H9 (cell line): ENCODE data around the gene ST13. TPM values are rescaled to one million over a fixed set of nuclear protein-coding genes. Genes with fewer than 3 reads are reported as not detected.

Experiments used
- DNase-seq: peaks from one replicate; pipeline ENCODE4 v3.0.0-alpha.2; 2017
- H2AFZ ChIP-seq: one replicate; pipeline ENCODE4 v1.6.1; 2013; ENCODE audit warnings: mild to moderate bottlenecking, low read length, control low read depth, moderate library complexity
- H2AK5ac ChIP-seq: 2 replicates; pipeline ENCODE4 v1.6.1; 2013; ENCODE audit warnings: low read length, control low read depth, mixed read lengths; ENCODE audit not compliant: insufficient read length
- H2BK120ac ChIP-seq: one replicate; pipeline ENCODE4 v1.6.1; 2013; ENCODE audit warnings: low read depth, mild to moderate bottlenecking, low read length, control low read depth, inconsistent platforms; ENCODE audit not compliant: poor library complexity, severe bottlenecking
- H2BK12ac ChIP-seq: 2 replicates; pipeline ENCODE4 v1.6.1; 2013; ENCODE audit warnings: low read length, control low read depth, mixed read lengths, low read depth; ENCODE audit not compliant: insufficient read length
- H2BK15ac ChIP-seq: 2 replicates; pipeline ENCODE4 v1.6.1; 2013; ENCODE audit warnings: low read depth, low read length, control low read depth
- H2BK20ac ChIP-seq: one replicate; pipeline ENCODE4 v1.6.1; 2013; ENCODE audit warnings: low read depth, mild to moderate bottlenecking, low read length, control low read depth, inconsistent platforms; ENCODE audit not compliant: poor library complexity, severe bottlenecking
- H2BK5ac ChIP-seq: 2 replicates; pipeline ENCODE4 v1.6.1; 2013; ENCODE audit warnings: low read length, control low read depth, mixed read lengths; ENCODE audit not compliant: insufficient read length
- H3K14ac ChIP-seq: 2 replicates; pipeline ENCODE4 v1.6.1; 2013; ENCODE audit warnings: low read length, control low read depth; ENCODE audit not compliant: insufficient read depth
- H3K18ac ChIP-seq: 2 replicates; pipeline ENCODE4 v1.6.1; 2013; ENCODE audit warnings: low read depth, mild to moderate bottlenecking, mixed read lengths, low read length, control low read depth; ENCODE audit not compliant: insufficient read length
- H3K23ac ChIP-seq: 2 replicates; pipeline ENCODE4 v1.6.1; 2013; ENCODE audit warnings: low read length, control low read depth, mixed read lengths, low read depth; ENCODE audit not compliant: insufficient read length
- H3K23me2 ChIP-seq: 2 replicates; pipeline ENCODE4 v1.6.1; 2013; ENCODE audit warnings: low read depth, mild to moderate bottlenecking, mixed read lengths, low read length, control low read depth; ENCODE audit not compliant: insufficient read length, poor library complexity, severe bottlenecking
- H3K27ac ChIP-seq: 2 replicates; pipeline ENCODE4 v1.5.1; 2013; ENCODE audit warnings: low read length, control low read depth, mixed read lengths, low read depth; ENCODE audit not compliant: insufficient read length
- H3K27me3 ChIP-seq: 2 replicates; pipeline ENCODE4 v1.6.1; 2013; ENCODE audit warnings: low read length, control low read depth, inconsistent platforms; ENCODE audit not compliant: insufficient read depth
- H3K4ac ChIP-seq: 2 replicates; pipeline ENCODE4 v1.6.1; 2013; ENCODE audit warnings: low read depth, mild to moderate bottlenecking, control low read depth, inconsistent platforms, low read length, moderate library complexity
- H3K4me1 ChIP-seq: 2 replicates; pipeline ENCODE4 v1.6.1; 2013; ENCODE audit warnings: low read length, control low read depth, inconsistent platforms; ENCODE audit not compliant: insufficient read depth
- H3K4me2 ChIP-seq: 2 replicates; pipeline ENCODE4 v1.6.1; 2013; ENCODE audit warnings: low read length, control low read depth, mixed read lengths; ENCODE audit not compliant: insufficient read length, insufficient read depth
- H3K56ac ChIP-seq: 2 replicates; pipeline ENCODE4 v1.6.1; 2013; ENCODE audit warnings: low read depth, mild to moderate bottlenecking, mixed read lengths, low read length, control low read depth; ENCODE audit not compliant: insufficient read length
- H3K79me1 ChIP-seq: 2 replicates; pipeline ENCODE4 v1.6.1; 2013; ENCODE audit warnings: low read depth, mild to moderate bottlenecking, moderate library complexity, low read length, control low read depth, inconsistent platforms; ENCODE audit not compliant: insufficient read depth, poor library complexity, severe bottlenecking
- H3K79me2 ChIP-seq: 2 replicates; pipeline ENCODE4 v1.6.1; 2013; ENCODE audit warnings: low read length, control low read depth, inconsistent platforms; ENCODE audit not compliant: insufficient read depth
- H3K9ac ChIP-seq: 2 replicates; pipeline ENCODE4 v1.6.1; 2013; ENCODE audit warnings: low read length, control low read depth, mixed read lengths; ENCODE audit not compliant: insufficient read length; ENCODE audit errors: extremely low read depth
- H3K9me3 ChIP-seq: one replicate; pipeline ENCODE4 v1.6.1; 2013; ENCODE audit warnings: low read depth, low read length, inconsistent platforms; ENCODE audit not compliant: control insufficient read depth
- H3T11ph ChIP-seq: one replicate; pipeline ENCODE4 v1.6.1; 2013; ENCODE audit warnings: mild to moderate bottlenecking, low read length, control low read depth, inconsistent platforms
- H4K20me1 ChIP-seq: one replicate; pipeline ENCODE4 v1.6.1; 2013; ENCODE audit not compliant: control insufficient read depth, insufficient read length, insufficient read depth
- H4K5ac ChIP-seq: 2 replicates; pipeline ENCODE4 v1.6.1; 2013; ENCODE audit warnings: low read depth, mild to moderate bottlenecking, mixed read lengths, low read length, control low read depth; ENCODE audit not compliant: insufficient read length
- H4K8ac ChIP-seq: replicated peaks from 2 replicates; pipeline ENCODE4 v1.6.1; 2013; ENCODE audit warnings: low read length, control low read depth, mixed read lengths, low read depth; ENCODE audit not compliant: insufficient read length
- H4K91ac ChIP-seq: 2 replicates; pipeline ENCODE4 v1.6.1; 2013; ENCODE audit warnings: low read depth, mild to moderate bottlenecking, moderate library complexity, mixed read lengths, low read length, control low read depth; ENCODE audit not compliant: insufficient read length
- H3K27ac Mint-ChIP-seq, 3 experiments: 2 replicates in 2 of 3; 3 replicates in 1 of 3; pipeline ENCODE4 v1.8.0; 2020 to 2021; ENCODE audit warnings: mixed read lengths in 3 of 3, mild to moderate bottlenecking in 1 of 3, moderate library complexity in 1 of 3
- H3K27me3 Mint-ChIP-seq: 2 replicates; pipeline ENCODE4 v1.8.0; 2021; ENCODE audit warnings: low read depth, mild to moderate bottlenecking, moderate library complexity, mixed read lengths
- H3K36me3 Mint-ChIP-seq, 3 experiments: 2 replicates in 2 of 3; 3 replicates in 1 of 3; pipeline ENCODE4 v1.8.0; 2020 to 2021; ENCODE audit warnings: low read depth in 3 of 3, mixed read lengths in 3 of 3; ENCODE audit not compliant: insufficient read depth in 1 of 3
- H3K4me1 Mint-ChIP-seq, 2 experiments: 2 replicates each; pipeline ENCODE4 v1.8.0; 2020; ENCODE audit warnings: mixed read lengths in 2 of 2
- H3K4me3 Mint-ChIP-seq, 2 experiments: 2 replicates in 1 of 2; 3 replicates in 1 of 2; pipeline ENCODE4 v1.8.0; 2020 to 2021; ENCODE audit warnings: mild to moderate bottlenecking in 2 of 2, mixed read lengths in 2 of 2, moderate library complexity in 1 of 2
- H3K9me3 Mint-ChIP-seq, 2 experiments: 2 replicates in 1 of 2; 3 replicates in 1 of 2; pipeline ENCODE4 v1.8.0; 2020; ENCODE audit warnings: mild to moderate bottlenecking in 2 of 2, mixed read lengths in 2 of 2, moderate library complexity in 1 of 2
- WGBS: extraction: QIAGEN DNeasy Blood & Tissue Kit; methylation state at CpG from one replicate; pipeline ENCODE4 v1.1.7; 2013; ENCODE audit warnings: missing lambda C conversion rate, low lambda C conversion rate, mixed read lengths; ENCODE audit not compliant: insufficient read length; ENCODE audit errors: extremely low coverage; 5-methylcytosine and 5-hydroxymethylcytosine counted together
- total RNA-seq: library from RNA; stranded (reverse); gene quantifications from 2 replicates; pipeline ENCODE4 v1.2.1, GENCODE V29; 2021
- TF ChIP-seq, protein P1 (sequence below): fragments of 200-600 bp; sonication (generic); conservative IDR thresholded peaks from 3 replicates; pipeline ENCODE4 v1.8.0; 2021; ENCODE audit warnings: antibody characterized with exemption, mild to moderate bottlenecking

ST13 gene
- total RNA-seq, 1 experiment from 2014 or later, result 353 TPM

DNA sequence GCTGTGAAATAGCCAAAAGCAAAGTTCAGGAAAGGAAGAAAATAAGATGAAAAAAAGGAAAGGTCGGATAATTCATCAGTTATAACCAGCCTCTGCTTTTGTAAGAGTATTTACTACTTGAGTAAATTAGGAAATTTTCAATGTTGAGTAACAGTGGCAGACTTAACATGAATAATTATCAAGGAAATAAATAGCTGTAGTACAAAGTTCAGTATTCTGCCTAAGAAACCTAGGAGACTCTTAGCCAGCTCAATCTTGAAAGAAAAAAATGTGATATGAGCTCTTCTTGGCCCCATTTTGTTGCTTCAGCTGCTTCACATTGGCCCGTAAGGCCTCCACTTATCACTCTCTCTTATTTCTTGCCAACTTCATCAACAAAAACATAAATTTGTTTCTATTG, 22.5 kb upstream of the ST13 start:
- H2BK15ac ChIP-seq, result no peak overlapping the region
- no peaks in the 10 kb centered on the region for H3K79me1 ChIP-seq
- H2BK12ac ChIP-seq, result no peak overlapping the region
- no peak overlapping the region for H3T11ph ChIP-seq
- no peak overlapping the region for H4K5ac ChIP-seq
- H3K4ac ChIP-seq, result no peak overlapping the region
- no peak for DNase-seq
- TF ChIP-seq, protein P1, sequence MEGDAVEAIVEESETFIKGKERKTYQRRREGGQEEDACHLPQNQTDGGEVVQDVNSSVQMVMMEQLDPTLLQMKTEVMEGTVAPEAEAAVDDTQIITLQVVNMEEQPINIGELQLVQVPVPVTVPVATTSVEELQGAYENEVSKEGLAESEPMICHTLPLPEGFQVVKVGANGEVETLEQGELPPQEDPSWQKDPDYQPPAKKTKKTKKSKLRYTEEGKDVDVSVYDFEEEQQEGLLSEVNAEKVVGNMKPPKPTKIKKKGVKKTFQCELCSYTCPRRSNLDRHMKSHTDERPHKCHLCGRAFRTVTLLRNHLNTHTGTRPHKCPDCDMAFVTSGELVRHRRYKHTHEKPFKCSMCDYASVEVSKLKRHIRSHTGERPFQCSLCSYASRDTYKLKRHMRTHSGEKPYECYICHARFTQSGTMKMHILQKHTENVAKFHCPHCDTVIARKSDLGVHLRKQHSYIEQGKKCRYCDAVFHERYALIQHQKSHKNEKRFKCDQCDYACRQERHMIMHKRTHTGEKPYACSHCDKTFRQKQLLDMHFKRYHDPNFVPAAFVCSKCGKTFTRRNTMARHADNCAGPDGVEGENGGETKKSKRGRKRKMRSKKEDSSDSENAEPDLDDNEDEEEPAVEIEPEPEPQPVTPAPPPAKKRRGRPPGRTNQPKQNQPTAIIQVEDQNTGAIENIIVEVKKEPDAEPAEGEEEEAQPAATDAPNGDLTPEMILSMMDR, result no peak
- no peak overlapping the region for H3K23ac ChIP-seq
- no peak overlapping the region for H3K27ac Mint-ChIP-seq
- no peaks in the 10 kb centered on the region for H3K27me3 ChIP-seq
- H3K27me3 Mint-ChIP-seq, result no peaks in the 10 kb centered on the region
- H3K9ac ChIP-seq, result no peak overlapping the region
- peaks cover 5 to 15% (median 14%) of the 10 kb centered on the region in 3 experiments; a peak in 6 of 7 replicates for H3K36me3 Mint-ChIP-seq
- H3K4me2 ChIP-seq, result no peak overlapping the region
- H4K20me1 ChIP-seq, result no peaks in the 10 kb centered on the region
- H3K23me2 ChIP-seq, result no peaks in the 10 kb centered on the region
- no peak overlapping the region for H3K18ac ChIP-seq
- WGBS, result no CpG with 5 or more reads among the region's 2 CpGs
- no peaks in the 10 kb centered on the region for H3K9me3 ChIP-seq
- no peak overlapping the region for H2BK20ac ChIP-seq
- H3K56ac ChIP-seq, result no peak overlapping the region
- H3K27ac ChIP-seq, result no peak overlapping the region
- H2AFZ ChIP-seq, result no peak overlapping the region
- H3K4me3 Mint-ChIP-seq, result no peak overlapping the region
- H3K14ac ChIP-seq, result no peak overlapping the region
- no peaks in the 10 kb centered on the region for H3K4me1 ChIP-seq
- no peak overlapping the region for H4K91ac ChIP-seq
- no peaks in the 10 kb centered on the region for H3K79me2 ChIP-seq
- no peak overlapping the region for H2BK5ac ChIP-seq
- H3K9me3 Mint-ChIP-seq, result no peaks in the 10 kb centered on the region
- no peak overlapping the region for H2BK120ac ChIP-seq
- no peak overlapping the region for H2AK5ac ChIP-seq
- no peak overlapping the region for H4K8ac ChIP-seq
- H3K4me1 Mint-ChIP-seq, result no peaks in the 10 kb centered on the region
